Stimulated activated CD4-positive, alpha-beta T cell treated with anti-CD3 and anti-CD28 coated beads, Interleukin-1b, Interleukin-23, amount 100 ng/mL, for 24 hours (primary cell): ENCODE data around the gene TENM4.

Experiments used
- DNase-seq, 4 experiments: peaks; one replicate each; pipeline ENCODE4 v3.0.0-alpha.2; 2020; ENCODE audit warnings: low read depth in 4 of 4, low spot score in 1 of 4

Gene TENM4

DNA sequence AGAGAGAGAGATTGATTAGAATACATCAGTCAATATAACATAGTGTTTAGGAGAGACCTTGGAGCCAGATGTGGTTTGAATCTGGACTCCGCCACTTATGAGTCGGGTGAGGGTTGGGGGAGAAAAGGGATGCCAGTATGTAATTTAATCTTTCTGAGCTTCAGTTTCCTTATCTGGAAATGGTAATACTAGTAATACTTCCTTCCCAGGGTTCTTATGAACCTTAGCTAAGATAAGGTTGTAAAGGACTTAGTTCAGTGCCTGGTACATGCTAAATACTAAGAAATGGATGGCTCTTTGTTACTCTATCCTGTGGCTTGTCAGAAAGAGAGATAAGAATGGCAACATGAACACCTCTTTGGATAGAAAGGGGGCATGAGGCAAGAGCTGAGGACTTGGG is 640.1 kb downstream of the TENM4 start:
- DNase-seq, result no peak

DNA sequence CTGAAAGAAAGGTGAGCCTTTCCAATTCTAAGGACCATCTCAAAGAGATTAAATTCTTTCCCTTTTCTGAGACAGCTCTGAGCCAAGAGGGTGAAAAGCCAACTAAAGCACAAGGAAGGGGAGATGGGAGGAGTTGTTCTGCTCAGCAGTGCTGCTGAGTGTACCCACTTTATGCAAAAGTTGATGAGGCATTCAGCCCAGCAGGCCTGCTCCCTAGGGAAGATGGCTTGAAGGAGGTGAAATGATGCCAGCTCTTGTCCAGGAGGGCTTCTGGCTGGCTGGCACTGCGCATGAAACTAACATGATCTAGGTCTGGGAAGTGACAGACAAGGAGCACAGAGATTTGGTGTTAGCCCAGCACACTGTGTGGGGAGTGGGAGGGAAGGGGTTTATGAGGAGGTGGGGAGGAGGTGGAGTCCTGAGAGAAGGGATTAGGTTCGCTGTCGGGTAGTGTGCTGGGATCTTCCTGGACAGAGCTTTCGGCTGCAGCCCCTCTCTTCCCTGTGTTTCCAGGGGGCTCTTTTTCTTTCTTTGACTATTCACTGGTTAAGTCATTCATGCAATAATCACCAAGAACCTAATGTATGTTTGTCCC is 640.6 kb downstream of the TENM4 start:
- DNase-seq, result no peak

DNA sequence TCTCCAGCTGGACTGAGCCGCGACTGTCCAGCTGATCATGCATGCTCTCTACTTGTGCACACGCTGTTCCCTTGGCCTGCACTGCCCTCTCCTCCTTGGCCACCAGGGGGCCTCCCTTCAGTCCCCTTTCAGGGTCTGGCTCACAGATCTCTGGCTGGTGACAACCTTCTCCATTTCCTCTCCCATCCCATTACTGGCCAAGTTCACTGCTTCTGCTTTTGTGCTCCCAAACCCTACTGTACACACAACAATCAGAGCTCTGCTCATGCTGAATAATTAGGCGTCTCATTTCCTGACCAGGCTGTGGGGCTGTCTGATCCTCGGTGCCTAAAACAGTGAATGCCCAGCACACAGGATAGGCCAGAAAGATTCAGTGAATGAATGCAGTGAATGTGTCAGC is 642.2 kb downstream of the TENM4 start:
- peak in 2 of 4 experiments; percentile 1 to 15 for DNase-seq

DNA sequence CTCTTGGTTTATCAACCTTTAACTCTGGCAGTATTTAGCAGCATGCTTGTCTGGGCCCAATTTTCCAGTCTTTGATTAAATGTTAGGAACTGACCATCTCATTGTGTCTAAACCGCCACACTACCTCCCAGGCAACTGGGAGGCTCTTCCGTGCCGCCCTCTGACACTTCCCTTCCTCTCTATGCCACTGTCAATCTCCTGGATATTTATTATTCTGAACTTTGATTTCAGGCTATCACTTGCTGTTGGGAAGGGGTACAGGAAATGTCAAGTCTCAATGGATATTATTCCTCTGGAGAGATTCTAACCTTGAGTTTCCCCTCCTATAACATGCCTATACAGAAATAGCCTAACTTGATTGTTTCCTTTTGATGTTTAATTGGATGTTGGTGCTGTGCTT is 643.3 kb downstream of the TENM4 start:
- no peak for DNase-seq

DNA sequence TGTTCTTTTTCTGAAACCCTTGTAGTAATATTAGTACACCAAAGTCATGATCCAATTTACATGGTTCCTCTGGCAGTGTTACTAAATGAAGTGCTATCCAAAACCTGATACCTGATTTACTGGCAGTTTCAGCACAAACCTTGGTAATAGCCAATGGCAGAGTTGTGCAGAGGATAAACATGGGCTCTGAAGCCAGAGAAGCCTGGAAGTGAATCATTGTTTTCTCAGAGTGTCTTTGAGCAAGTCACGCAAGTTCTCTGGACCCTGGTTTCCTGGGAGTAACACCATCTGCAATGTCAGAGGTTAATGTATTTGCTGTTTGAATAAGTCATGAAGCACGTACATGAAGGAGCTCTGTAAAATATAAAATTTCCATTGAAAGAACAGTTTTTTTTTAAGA is 643.9 kb downstream of the TENM4 start:
- no peak for DNase-seq

DNA sequence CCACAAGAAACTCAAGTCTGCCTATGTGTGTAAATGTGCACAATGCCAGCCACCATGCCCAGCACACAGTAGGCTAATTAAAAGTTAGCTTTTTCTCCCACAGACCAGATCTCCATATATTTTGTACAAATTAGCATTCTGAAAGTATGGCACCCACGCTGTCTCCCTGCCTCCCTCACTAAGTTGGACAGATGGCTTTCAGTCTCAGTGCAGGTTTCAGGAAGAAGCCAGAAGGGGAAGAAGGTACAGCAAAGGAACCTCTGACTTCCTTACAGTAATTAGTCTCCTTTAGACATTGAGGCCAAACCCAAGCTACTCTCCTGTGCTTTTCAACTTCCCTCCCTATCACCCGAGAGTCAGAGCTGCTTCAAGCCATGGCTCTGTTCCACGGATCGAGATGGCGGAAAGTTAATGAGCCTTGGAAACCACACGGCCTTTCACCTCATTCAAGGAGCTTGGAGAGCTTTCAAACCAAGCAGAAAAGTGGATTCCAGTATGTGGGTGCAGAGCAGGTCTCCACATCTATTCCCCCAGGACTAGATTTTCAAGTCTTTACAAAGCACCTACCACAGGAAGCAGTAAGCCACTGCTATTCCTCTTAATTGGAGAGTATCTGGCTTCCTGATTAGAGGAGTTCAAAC is 645.1 kb downstream of the TENM4 start:
- DNase-seq, result no peak

DNA sequence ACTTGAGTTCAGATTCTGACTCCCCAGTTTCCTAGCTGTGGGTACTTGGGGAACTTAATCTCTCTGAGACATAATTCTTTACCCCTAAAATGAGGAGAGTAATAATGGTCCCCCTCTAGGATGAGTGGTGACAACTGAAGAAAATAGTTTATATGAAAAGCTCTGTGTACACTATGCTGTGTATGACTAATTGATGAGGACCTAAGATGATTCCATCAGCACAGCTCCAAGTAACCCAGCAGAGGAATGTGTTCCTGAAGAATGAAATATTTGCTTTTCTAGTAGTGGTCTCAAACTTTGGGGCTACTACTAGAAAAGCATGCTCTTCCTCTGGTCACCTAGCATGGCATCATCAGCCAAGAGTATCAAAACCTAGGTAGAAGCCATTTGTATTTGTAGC is 648.9 kb downstream of the TENM4 start:
- DNase-seq, result no peak

DNA sequence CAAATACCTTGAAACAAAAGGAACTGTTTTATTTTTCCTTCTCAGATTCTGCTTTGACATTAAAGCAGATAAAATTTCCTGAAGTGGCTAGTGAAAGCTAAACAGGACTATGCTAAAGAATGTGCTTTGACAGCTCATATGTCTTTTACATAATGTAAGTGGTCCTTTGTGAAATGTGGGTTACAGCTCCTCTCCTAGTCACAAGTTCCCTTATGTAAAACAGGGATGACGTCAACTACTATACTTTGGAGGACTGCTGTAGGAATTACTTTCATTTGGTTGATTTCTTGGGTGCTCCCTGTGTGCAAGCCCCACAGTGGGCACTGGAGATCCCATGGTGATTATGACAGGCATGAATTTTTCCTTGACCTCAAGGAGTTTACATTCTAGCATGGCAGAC is 649.6 kb downstream of the TENM4 start:
- no peak for DNase-seq

DNA sequence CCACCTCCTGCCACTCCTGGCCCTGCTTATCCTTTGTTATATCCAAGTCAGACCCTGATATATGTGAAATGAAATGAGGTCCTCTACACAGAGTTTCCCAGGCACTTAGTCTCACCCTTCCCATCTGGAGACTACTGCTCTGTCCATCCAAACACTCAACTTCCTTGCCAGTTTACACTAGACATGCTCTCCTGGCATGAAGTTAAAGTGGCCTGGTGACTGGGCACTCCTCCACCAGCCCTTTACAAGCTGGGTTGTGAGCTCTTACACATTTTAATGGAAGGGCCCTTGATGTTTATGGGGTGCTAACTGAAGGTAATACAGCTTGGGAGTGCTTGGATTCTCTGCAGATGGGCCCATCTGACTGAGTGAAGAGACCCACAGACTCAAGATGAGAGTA is 650.0 kb downstream of the TENM4 start:
- no peak for DNase-seq

DNA sequence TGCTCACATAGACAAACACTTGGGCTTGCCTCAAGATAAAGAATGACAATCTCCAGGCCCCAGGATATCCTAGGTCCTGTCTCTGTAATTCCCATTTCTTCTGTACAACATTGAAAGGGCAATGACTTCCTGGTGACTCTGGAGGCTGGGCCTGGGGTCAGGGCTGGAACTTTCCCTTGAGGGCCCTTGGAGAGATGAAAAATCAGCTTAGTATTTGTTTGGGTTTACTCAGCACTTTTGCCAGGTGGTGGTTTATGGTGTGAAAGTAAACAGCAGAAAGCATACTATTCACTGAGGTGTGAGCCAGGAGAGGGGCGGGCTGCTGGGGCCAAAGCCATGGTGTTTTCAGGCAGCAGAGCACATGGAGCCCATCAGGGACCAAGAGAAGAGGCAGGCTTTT is 651.5 kb downstream of the TENM4 start:
- DNase-seq, result no peak

DNA sequence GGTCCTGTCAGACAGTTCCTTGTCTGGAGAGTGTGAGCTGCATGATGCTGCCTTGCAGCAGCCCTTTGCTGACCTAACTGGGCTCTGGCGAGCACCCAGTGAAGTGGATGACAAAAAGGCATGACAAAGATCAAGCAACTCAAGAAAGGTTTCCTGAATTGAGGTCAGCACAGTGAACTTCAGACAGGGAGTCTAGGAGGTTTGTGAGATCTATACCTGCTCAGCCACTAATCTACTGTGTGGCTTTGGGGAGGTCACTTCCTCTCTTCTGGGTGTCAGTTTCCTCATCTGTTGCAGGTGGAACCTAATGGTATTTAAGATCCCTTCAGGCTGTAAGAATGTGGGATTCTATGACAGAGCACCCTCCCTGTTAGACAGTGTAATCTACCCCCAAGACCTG is 652.3 kb downstream of the TENM4 start:
- DNase-seq, result no peak

DNA sequence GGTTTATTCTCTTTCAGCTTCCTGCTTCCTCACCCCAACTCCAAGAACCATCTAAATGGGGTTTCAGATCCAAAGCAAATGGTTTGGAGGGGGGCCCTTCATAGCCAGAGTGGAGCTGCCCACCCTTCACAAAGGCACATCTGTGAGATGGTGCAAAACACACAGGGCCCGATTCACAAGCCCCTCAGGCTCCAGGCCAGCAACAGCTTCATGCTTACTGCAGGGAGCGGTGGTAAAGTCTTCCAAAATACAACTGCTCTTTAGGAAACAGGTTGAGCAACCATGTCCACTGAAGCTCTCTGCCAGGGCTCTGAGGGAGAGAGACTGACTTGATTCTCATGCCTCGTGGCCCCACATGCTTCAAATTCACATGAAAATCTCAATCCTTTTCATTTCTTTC is 653.1 kb downstream of the TENM4 start:
- no peak for DNase-seq

DNA sequence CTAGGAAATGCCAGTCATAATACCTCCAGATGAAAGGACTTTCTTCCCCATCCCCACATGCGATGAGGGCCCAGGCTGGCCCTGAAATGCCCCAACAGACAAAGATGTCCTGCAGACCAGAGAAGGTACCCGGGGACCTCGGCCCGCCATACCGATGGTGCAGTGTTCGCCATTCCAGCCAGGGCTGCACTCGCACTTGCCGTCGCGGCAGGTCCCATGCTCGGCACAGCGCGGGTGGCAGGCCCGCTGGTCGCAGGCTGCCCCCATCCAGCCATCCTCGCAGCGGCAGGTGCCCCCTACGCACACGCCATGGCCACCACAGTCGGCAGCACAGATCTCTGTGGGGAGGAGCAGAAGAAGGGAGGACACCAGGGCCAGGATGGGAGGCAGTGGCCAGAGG is 654.1 kb downstream of the TENM4 start:
- DNase-seq, result no peak

DNA sequence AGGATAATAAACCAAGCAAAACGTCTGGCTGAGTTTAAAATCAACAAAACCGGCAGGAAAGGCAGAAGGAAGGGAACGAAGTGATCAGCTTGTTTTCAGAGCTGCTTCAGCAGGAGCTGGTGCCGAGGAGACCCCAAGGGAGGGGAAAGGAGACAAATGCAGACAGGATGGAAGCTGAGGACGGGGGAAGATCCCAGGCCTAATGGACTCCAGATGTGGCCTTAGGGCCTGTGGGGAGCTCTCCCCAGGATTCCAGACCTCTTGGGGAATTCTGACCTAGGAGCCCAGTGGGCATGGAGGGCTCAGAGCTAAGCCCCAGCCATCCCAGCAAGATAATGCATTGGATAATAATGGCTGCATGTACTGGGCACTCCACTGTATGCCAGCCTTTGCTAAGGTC is 654.7 kb downstream of the TENM4 start:
- DNase-seq, result no peak

DNA sequence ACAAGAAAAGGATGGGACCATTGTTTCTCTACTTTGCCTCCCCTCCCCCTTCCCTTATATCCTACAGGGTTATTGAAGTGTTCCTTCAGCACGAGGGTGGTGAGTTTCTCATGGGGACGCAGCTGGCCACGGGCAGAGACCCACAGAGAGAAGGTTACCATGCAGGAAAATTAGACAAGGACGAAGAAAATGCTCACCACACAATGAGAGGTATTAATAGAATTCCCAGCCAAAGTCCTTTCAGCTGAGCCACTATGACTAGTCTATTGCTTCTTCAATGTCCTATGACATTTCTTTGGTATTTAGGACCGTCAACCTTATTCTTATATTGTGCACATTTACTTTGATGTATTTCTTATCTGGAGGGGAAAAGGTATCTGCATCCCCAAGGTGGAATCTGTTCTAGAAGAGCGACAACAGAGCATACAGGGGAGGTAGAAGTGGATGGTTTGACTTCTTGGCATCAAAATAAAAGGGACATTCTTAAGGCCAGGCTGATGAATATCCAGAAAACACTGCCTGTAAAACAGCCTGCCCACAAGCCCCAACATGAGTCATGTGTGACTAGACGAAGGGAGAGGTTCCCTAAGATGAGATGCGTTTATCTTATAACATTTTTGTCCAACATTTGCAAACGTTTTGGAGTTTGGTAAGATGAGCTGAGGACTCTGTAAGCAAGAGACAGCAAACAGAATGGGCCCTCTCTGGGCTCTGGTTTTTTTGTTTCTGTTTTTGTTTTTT is 656.3 kb downstream of the TENM4 start:
- no peak for DNase-seq

DNA sequence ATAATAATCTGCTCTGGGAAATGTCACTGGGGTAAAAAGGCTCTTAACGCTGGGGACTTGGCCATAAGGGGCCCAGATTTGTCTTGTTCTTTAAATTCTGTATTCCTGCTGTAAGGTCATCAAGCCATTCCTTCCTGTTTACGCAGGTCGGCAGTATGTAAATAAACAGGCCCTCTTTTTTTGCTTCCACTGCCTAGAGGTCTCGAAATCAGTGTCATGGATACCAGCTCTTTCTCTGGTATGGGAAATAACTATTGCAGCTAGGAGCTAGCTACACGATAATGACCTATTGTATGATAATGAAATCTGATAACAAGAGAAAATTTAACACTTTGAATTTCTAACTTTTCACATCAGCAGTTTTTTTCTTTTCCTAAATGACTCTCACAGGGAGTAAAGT is 657.0 kb downstream of the TENM4 start:
- no peak for DNase-seq

DNA sequence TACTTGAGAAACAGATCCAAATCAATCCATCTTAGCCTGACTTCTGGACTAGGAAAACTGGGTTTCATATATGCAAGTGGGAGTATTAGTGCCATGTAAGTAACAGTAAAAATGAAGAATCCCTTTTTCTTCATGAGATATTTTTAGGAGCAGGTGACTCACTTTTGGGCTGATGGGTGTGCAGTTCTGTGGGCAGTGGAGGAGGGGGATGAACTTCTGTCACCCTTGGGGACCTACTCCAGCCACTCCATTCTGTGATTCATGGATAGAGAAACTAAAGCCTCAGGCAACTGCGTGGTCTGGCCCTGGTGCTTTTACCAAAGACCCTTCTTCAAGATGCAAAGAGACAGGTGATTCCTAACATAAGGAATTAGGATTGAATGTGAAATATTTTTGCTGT is 657.5 kb downstream of the TENM4 start:
- no peak for DNase-seq

DNA sequence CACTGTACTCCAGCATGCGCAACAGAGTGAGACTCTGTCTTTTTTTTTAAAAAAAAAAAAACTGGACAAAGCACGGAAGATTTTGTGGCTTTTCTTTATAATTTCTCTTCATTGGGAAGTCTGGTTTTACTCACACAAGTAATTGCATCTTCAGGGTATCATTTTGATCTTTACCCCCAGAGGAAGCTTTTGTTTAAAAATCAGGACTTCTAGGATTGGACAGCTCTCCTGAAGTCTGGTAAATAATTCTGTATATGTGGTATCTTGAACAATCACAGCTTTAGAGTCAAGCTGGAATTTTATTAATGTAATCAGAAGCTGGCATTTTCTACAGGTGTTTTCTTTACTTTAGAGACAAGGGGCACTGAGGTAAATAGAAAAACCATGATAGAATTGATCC is 658.1 kb downstream of the TENM4 start:
- DNase-seq, result no peak

DNA sequence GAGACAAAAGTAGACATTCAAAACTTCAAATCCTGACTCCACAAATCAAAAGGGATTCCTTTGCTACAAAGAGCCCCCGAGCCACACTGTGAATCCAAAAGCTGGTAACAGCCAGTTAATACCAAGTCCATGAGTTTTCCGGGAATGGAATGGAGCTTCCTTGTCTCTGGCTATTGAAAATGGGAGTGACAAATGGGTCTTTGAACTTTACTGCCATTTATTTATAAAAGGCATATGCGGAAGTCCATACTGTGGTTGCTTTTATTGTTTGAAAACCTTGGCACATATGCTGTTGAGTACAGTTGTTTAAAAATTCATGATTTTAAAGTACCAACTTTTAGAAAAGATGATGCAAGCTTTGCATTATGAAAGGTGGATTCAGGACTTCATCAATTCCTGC is 659.9 kb downstream of the TENM4 start:
- no peak for DNase-seq

DNA sequence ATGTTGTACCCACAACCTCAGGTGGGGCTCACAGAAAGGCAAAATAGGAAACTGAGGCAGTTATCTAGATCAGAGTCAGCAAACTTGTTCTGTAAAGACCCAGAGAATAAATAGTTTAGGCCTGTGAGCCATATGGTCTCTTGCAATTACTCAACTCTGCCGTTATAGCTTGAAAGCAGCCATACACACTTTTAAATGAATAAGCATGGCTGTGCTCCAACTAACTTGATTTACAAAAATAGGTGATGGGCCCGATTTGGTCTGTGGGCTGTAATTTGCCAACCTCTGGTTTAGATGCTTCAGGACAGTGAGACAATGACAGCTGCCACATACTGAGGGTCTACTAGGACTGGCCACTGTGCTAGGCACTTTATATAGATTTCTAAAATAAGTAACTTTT is 667.3 kb downstream of the TENM4 start:
- DNase-seq, result no peak

DNA sequence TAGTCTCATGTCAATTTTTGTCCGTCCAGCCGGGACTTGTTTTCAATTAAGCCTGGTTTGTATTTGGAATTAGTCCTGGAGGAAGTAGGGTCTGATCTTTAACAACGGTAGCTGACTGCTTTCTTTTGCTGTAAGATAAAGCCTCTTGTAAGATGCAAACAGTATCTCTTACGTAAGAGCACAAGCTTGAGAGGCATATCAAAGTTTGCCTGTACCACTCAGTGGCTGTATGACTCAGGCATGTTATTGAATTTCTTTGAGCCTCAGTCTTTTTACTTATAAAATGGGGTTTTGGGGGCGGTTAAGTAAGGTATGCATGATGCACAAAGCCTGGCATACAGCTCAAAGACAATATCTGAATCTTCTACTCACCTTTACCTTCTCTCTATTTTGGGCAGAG is 667.8 kb downstream of the TENM4 start:
- no peak for DNase-seq

DNA sequence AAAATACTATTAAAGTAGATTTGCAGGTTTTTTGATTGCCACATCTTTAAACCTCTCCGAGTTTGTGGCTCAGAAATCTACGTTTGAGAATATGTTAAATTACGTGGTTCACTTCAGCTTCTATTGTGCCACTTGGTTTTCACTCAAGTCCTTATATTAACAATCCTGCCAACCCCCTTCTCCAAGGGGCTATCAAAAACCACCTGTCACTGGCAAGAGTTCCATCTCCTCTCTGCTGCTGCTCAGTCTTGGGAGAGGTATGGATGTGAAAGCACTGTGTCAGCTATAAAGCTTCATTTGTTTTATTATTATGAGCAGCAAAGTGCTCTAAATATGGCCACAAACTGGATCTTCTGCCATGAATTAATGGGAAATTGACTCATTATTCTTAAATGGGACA is 668.6 kb downstream of the TENM4 start:
- no peak for DNase-seq

DNA sequence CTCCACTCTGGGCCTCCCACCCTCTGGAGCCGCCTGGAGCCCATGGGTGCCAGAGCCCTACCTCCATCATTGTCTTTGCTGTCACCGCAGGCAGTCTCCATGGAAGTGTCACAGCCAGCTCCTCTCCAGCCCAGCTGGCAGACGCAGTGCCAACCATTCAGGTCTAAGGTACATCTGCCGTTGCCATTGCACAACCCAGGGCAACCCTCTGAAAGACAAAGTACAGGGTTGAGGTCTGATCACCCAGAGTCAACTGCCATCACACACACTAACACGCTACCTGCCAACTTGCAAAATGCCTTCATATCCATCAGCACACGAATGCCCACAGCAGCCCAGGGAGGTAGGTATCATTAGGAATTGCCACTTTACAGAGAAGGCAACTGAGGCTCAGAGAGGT is 669.9 kb downstream of the TENM4 start:
- no peak for DNase-seq
